Caki2 (cell line): ENCODE measurements around the gene IGHMBP2. TPM values are rescaled to one million over a fixed set of nuclear protein-coding genes. Genes with fewer than 3 reads are reported as not detected.
"Not testable (repeated sequence)": the region's sequence is repeated elsewhere in the genome, so short reads cannot be mapped to it uniquely, and the experiment has no call there.

ENCODE experiments used
- DNase-seq: peaks from one replicate; pipeline ENCODE4 v3.0.0-alpha.2; 2015; ENCODE audit warnings: low read depth
- in situ Hi-C: cut with HindIII; loops from 2 replicates; pipeline ENCODE4 v1.10.0; 2016; ENCODE audit warnings: low sequenced_read_pairs, low pct_unique_long_range_greater_than_20kb, mixed read lengths
- total RNA-seq: library from RNA; depleted of rRNA; stranded (reverse); fragments of >200 nt; shearing (Covaris generic); gene quantifications from 2 replicates; pipeline ENCODE4 v1.2.3, GENCODE V29; 2014; ENCODE audit warnings: low replicate concordance

The IGHMBP2 gene
- total RNA-seq, 1 experiment from 2014 or later, result 9.8 TPM

DNA sequence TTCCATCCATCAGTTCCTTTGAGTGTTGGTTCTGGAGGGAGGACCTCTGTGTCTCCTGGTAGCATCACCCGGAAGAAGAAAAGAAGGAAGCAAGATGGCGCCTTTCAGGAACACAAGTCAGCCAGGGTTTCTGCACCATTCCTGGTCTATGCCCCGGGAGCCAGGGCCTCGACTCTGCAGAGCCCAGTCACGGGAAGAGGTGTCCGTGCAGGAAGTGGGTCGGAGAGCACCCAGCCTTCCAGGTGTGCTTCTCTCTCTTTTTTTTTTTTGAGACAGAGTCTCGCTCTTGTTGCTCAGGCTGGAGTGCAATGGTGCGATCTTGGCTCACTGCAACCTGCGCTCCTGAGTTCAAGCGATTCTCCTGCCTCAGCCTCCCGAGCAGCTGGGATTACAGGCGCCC is 21.3 kb upstream of the IGHMBP2 start:
- in situ Hi-C loops, result no loop called here
- no peak for DNase-seq

DNA sequence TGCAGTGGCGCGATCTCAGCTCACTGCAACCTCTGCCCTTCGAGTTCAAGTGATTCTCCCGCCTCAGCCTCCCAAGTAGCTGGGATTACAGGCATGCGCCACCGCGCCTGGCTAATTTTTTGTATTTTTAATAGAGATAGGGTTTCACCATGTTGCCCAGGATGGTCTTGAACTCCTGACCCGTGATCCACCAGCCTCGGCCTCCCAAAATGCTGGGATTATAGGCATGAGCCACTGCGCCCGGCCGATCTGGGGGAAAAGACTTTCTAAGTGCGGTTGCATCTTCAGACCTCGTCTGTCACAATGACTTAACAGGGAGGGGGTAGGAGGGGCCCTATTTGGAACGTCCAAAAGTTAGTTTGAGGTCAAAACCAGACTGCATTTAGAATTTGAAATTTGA is 18.9 kb upstream of the IGHMBP2 start:
- in situ Hi-C loops, DNase-seq: not testable (repeated sequence)

DNA sequence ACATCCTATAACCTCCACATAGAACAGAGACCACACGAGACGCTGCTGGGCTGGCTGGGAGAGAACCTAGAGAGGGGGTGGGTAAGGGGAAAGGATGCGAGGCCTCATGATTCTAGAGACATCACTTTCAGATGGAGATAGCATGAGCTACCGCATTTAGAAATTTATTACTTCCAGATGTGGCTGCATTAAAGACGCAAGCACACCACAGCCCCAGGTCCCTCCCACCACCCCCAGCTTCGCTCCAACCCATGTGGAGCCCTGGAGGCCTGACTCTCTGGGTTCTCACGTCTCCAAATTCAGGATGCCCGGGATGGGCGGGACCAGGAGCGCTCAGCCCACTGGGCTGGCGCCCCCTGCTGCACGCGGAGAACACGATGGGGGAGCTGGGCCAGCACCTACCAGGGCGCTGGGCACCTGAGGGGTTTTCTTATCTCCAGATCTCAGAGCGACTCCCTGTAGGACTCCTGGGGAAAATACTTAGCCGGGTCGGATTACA is 13.7 kb upstream of the IGHMBP2 start:
- in situ Hi-C loops, result no loop called here
- DNase-seq, result no peak

DNA sequence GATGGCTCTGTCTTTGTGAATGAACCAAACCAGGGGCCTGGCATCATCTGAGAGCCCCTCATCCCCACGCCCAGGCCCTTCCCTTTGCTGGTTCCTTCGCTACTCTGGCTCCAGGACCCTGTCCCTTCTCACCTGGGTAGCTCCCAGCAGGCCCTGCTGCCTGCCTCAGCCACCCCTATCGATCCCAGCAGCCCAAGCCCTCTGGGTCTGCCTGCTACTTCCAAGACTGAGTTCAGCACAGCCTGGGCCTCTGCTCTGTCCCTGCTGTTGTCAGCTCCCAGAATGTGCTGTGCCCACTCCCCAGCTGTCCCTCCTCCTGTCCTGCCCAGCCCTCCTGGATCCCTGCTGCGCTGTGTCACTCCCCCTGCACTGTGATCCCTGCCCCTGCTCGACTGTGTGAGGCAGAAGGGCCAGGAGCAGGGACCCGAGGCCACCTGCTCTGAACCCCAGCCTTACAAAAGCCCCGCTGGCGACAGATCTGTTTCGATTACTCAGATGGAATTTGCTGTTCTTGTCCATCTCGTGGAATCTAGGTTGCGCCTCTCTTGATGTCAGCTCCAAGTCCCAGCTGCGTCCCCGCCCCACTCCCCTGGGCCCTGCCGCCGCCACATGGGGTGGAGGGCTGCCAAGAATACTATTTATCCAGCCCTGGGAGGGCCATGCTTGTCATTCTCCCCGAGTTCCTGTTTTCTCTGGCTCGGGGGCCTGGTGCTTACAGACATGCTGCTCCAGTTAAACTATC is 13.0 kb upstream of the IGHMBP2 start:
- peak; percentile 69 for DNase-seq
- in situ Hi-C loops, result no loop called here

DNA sequence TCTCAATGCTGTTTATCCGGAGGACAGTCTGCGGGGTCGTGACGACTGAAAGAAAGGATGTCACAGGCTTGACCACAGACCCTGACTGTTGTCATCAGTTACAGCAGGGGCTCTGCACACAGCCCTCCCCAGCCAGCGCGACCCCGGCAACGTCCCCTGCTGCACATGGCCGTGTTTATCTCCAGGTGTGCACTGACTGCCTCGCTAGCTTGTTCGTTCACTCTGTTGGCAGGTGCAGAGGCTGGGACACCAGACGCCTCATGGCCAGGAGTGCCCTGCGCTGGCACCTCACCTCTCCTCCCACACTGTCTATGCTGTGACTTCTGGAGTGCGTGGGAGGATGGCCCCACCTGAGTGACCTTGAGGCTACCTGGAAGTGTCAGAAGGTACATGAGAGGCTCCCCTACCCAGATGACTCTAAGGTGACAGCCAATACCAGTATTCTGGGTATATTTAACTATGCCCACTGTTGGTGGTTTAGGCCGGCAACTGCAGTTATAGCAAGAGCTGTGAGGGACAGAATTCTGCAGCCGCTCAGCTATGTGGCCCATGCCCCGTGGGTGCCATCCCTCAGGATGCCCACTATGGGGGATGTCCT is 12.2 kb upstream of the IGHMBP2 start:
- in situ Hi-C loops, result no loop called here
- no peak for DNase-seq

DNA sequence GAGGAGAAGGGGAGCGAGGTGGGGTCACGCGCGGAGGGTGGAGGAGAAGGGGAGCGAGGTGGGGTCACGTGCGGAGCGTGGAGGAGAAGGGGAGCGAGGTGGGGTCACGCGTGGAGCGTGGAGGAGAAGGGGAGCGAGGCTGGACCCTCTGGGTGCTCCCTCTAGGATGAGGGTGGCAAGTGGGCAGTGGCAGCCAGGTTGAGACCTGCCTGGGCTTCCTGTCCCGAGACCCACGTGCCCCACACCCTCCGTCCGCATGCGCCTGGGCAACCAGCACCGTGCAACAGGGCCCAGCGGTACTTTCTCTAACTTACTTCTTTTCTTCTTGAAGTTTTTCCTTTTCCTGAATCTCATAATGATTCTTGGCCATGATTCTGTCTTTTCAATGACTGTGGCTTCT is 11.1 kb upstream of the IGHMBP2 start:
- in situ Hi-C loops, result no loop called here
- DNase-seq, result no peak

DNA sequence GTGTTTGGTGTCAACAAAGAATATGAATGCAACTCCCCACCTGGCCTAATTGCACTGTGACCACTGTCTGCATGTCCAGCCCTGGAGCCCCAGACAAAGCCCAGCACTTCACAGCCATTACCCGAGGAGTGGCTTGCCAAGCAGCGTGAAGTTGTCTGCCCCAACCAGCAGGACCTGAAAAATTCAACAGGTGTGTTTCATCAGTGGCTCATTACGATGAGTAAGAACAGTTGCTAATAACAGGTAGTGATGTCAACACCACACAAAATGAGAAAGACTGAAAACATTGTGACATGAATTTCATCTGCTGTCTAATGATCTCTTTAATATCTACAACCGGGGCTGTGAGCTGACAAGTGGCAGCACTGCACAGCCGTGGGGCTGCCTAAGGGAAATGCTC is 10.4 kb upstream of the IGHMBP2 start:
- DNase-seq, result no peak
- in situ Hi-C loops, result no loop called here

DNA sequence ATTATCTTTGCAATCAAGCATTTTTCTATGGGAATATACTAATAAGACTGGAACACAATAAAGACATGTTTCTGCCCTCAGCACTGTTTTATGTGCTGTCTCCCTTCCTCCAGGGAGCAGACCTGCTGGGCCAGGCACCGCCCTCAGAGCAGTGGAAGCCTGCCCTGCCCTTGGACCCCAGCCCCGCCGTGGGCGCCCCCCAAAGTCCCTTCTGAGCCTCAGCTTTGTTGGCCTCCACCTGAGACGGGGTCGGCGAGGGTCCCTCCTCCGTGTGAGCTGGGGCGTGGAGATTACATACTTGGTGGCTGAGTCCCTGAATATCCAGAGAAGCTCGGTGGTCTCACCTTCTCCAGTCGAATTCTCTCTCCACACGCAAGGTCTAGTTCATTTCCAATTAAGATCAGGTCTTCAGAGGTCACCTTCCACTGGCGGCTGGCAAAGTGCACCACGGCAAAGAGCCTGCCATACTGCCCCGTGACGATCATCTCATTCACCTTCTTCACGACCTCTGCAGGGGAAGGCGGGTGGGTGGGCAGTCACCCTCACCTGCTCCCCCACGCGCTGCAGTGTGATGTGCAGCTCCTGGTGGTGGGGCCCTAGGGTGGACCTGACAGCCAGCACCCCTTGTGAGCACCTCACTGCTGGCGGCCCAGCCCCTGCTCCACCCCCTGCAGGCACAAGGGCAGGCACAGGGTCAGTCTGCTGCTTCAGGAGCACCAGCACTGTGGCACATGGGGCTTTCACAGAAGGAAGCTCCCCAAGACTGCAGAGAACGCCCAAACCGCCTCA is 7.3 kb upstream of the IGHMBP2 start:
- in situ Hi-C loops, result no loop called here

DNA sequence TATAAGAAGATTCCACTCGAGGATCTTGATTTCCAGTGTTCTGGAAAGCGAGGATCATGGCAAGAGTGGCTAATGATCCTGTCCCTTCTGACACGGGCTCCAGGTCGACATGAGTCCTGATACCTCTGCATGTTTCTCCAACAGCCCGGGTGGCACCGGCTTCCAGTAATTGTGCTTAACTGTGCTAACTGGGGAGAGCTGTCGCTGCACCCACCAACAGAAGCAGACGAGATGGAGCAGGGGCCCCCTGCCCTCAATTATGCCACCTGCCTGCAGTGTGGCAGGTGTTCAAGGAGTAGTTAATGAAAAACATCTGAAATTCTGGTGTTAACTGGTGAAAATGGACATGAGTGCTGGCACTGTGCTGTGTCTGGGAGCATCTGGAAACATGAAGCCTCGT is 6.2 kb upstream of the IGHMBP2 start:
- in situ Hi-C loops, result no loop called here
- DNase-seq, result no peak

More for the DNA sequence above, 7.3 kb upstream of the IGHMBP2 start:
- DNase-seq, result no peak

DNA sequence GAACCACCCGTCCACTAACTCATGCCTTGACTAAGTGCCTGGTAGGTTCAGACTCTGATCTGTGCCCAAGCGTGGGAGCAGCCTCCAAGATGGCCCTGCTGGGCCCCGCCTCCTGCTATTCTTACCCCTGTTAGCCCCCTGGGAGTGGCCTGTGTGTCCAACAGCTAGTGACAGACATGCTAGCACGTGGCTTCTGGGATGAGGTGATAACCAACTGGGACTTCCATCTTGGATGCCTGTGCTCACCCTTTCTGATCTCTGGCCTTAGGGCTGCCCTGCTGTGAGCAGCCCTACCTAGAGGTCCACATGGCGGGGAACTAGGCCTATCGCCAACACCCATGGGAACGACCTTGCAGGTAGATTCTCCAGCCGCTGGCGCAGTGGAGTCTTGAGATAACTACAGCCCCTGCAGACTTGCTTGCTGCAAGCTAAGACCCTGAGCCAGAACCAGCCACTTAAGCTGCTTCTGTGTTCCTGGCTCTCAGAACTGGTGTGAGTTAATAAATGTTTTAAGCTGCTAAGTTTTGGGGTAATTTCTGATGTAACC is 2.8 kb upstream of the IGHMBP2 start:
- in situ Hi-C loops, result no loop called here
- no peak for DNase-seq

DNA sequence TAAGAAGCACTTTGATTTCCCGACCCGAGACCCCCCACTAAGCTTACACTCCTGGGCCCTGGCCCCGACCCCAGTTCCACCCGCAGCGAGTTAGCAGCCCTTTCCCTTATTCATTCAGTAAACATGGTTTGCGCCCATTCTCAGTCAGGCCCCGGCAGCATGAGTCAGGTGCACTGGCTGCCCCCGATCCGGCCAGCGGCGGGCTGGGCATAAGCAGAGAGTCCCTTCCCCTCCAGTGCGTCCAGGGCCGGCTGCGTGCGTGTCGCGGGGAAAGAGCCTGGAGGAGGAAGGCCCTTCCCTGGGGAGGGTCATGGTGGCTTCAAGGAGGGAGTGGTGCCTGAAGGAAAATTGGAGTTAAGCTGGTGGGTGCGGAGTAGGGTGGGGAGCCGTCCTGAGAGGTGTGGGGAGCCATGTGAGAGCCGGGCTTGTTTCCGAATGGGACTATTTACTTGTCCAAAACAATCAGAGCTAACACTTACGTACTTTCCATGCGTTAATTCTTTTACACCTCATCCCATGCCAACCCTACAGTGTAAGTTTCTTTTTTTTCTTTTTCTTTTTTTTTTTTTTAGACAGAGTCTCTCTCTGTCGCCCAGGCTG is 657 bp downstream of the IGHMBP2 start:
- in situ Hi-C loops, result no loop called here

DNA sequence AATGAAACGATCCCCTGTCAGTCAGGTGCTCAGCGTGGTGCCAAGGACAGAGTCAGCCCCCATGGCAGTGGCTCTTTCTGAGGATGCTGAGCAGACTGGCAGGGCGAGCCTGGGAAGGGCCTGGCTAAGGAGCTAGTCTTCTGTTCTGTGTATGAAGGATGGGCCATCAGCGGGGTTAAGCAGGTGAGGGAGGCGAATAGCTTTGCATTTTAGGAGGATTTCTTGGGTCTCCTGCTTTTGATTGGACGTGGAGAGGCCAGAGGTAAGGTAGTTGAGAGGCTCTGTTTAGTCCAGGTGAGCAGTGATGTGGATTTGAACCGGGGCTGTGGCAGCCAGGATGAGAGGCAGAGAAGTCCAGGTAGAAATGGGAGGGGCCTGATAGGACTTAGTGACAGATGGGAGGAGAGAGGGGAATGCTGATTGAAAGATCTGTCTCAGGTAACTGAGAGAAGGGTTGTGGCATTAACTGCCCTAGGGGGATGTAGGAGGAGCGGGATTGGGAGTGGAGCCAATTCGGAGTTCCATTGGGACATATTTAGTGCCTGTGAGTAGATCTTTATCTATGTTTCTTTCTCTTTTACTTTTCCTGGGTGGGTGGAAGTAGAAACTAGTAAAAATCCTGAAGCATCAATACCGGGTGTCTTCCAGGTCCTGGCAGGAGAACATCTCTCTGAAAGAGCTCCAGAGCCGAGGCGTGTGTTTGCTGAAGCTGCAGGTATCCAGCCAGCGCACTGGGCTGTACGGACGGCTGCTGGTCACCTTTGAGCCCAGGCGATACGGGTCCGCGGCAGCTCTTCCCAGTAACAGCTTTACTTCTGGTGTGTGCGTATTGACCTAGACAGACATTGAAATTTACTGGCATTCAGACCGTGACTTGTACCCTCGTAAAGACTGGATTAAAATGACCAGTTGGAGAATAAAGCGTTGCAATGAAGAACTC is 2.0 kb downstream of the IGHMBP2 start:
- no peak for DNase-seq
- in situ Hi-C loops, result no loop called here

More for the DNA sequence above, 657 bp downstream of the IGHMBP2 start:
- peak; percentile 16 for DNase-seq

DNA sequence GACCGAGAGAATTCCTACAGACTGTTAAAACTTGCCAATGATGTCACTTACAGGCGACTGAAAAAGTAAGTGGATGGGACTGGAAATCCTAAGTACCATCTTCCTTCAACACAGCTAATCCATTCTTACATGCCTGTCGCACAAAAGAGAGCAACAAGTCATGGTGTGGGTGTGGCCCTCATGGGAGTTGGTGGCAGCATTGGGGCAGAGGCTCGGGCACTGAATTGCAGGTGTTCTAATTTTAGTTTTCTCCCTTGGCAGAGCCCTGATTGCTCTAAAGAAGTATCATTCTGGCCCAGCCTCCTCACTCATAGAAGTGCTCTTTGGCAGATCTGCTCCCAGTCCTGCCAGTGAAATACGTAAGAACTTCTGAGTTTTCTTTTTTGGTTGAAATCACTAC is 4.6 kb downstream of the IGHMBP2 start:
- DNase-seq, result no peak
- in situ Hi-C loops, result no loop called here

DNA sequence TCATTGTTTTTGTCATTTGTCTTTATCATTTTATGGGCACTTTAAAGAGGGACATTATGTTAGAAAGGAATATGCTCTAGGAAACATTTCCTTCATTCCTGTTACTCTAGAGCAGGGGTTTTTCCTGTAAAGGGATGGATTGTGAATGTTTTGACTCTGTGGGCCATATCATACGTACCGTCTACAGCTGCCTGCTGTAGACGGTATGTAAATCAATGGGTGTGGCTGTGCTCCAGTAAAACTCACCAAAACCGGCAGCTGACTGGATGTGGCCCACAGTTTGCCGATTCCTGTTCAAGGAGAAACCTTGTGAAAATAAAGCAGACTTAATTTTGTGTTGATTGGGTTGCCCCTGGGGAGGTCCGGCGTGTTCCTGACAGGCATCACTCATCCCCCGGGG is 7.3 kb downstream of the IGHMBP2 start:
- in situ Hi-C loops, result no loop called here
- no peak for DNase-seq

DNA sequence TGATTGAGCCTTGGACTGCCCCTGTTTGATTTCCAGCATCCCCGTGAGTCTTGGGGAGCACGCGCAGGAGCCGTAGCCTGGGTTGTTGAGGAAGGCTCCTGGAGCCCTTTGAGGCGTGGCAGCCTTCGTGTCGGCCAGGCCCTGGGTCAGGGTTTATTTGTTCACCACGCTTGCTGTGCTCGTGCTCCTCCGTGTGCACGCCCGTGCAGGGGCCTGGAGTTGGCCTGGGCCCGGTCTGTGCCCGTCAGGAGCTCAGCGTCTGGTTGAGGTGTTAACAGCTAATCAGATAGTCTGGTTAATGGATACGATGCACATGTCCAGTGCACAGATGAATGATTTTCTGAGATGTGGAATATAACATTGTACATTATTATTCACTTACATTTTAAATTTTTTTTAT is 8.0 kb downstream of the IGHMBP2 start:
- no peak for DNase-seq
- in situ Hi-C loops, result no loop called here

DNA sequence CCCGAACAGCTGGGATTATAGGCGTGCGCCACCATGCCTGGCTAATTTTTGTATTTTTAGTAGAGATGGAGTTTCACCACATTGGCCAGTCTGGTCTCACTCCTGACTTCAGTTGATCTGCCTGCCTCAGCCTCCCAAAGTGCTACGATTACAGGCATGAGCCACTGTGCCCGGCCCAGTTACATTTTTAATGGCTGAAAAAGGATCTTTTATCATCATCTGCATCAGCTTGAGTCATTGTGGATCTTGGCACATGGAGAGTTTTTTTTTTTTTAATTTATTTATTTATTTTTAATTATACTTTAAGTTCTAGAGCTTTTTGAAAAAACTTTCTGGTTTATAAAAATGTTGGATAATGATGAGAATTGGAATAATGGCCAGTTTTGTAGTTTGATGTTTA is 8.6 kb downstream of the IGHMBP2 start:
- in situ Hi-C loops, result no loop called here

DNA sequence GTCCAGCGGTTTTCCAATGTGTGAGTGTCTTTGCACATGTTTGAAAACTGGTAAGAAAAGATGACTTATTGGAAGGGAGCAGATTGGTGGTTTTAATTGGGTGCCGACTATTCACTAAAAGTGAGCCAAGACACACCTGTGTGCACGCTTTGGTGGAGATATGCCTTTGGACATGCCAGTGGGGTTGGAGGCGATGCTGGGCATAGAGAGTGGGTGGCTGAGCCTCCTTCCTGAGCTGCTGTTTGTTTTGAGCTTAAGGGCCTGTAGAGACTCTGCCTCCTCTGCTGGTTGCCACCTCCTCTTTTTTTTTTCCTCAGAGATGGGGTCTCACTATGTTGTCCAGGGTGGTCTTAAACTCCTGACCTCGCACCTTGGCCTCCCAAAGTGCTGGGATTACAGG is 9.5 kb downstream of the IGHMBP2 start:
- in situ Hi-C loops, result no loop called here
- DNase-seq, result no peak

More for the DNA sequence above, 8.6 kb downstream of the IGHMBP2 start:
- no peak for DNase-seq

DNA sequence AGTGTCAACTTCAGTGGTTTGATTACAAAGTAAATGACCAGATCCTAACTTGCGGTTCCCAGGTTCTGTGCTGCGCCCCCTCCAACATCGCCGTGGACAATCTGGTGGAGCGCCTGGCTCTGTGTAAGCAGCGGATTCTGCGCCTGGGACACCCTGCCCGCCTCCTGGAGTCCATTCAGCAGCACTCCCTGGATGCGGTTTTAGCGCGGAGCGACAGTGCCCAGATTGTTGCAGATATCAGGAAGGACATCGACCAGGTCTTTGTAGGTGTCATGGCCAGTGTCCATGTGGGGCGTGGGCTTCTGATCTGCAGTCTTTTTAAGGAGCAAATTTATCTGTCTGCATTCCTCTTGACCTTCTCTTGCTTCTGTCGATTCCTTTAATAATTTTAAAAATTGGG is 11.1 kb downstream of the IGHMBP2 start:
- in situ Hi-C loops, result no loop called here

More for the DNA sequence above, 11.1 kb downstream of the IGHMBP2 start:
- no peak for DNase-seq
